ENCODE results near the gene ZFYVE28.

Gene ZFYVE28

DNA sequence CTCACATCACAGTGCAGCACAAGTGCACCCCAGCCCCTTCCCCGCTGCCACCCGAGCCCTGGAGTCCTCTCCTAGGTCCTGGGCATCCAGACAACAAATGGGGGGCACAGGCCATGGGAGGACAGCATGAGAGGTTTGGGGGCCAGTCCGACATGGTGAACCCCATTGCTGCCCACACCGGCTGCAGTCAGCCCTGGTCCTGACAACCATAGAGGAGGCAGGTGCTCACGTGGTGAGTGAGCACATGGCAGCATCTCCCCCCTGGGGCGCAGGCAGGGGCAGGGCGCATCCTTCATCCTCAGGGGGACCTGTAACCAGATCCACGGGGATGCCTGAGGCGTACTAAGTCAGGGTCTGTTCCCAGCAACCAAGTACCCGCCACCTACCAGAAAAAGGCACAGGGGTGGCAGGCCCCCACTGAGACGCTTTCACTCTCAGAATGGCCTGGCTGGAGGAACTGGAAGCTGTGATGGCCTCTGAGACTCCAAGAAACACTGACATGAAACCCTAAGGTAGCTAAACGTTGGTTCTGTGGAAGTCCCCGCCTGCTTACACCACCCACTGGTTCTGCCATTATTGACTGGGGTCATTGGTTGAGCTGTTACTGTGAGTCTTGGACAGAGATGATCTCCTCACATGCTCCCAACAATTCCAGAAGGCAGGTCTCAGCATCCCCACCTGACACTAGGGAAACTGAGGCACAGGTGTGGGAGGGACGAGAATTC lies 6.5 kb downstream of the ZFYVE28 start:
- DNase-seq (ENCODE audit: low read depth, low spot score), result no peak

DNA sequence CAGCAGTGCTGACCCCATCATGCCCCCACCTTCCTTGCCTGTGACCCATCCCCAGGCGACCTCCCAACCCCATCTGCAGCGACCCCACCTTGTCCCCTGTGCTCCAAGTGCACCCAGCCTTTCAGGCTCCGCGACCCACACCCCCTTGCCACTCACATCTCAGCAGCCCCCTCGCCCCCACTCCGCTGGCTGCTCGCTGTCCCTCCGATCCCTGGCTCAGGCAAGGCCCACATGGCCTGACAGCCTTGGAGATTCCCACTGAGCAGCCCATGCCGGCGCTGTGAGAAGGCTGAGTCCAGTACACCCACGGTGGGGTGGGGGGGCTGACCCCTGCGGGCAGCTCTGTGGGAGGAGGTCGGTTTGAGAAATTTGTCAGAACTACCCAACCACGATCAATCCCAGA lies 9.1 kb downstream of the ZFYVE28 start:
- no peak for DNase-seq (ENCODE audit: low read depth, low spot score)

DNA sequence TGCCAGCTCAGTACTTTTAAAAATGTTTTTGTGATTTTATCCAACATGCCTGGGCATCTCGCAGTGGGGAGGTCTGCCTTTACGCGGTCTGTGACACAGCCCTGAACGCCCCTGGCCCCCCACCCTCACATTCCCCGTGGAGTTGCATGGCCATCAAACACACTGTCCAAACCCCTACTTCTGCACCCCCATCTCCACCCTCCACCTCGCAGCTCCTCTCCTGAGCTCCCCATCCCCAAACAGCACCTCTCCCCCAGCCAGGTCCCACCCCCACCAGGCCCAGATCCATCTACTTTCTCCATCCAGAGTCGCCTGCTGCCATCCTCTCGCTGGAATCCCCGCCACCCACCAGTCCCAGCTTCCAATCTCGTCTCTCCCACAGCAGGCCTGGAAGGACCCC lies 9.5 kb downstream of the ZFYVE28 start:
- no peak for DNase-seq (ENCODE audit: low read depth, low spot score)

DNA sequence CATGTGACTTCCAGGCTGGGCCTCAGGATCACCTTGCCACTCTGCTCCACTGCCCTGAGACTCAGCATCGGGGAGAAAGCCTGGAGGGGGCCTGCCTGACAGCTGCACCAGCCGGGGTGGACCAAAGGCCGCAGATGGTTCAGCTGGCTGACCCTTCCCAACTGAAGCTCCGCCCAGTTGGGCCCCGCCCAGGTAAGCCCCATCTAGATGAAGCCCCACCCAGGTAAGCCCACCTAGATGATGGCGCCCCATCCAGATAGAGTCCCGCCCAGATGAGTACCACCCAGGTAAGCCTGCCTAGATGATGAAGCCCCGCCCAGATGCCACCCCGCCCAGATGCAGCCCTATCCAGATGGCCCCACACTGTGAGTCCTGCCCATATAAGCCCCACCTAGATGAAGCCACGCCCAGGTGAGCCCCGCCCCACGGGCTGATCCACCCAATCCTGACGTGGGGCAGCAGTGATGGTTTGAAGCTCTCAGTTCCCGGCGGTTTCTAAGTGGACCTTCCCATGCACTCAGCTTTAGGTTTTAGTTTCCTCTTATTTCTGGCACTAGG lies 10.0 kb downstream of the ZFYVE28 start:
- no peak for DNase-seq (ENCODE audit: low read depth, low spot score)

DNA sequence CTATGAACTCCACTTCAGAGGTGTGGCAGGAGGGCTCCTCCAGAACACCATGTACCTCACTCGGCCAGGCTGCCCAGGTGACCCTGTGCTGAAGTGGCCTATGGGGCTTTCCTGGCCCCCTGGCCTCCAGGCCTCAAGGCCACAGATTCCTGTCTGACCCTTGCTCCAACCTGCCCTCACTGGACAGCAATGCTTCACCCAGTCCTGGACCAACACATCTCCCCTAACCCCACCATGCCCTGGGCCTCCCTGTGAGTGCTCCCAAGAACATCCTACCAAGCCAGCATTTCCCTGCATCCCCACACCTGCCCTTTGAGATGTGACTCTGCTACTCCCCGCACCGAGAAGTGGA lies 10.5 kb downstream of the ZFYVE28 start:
- DNase-seq (ENCODE audit: low read depth, low spot score), result no peak

DNA sequence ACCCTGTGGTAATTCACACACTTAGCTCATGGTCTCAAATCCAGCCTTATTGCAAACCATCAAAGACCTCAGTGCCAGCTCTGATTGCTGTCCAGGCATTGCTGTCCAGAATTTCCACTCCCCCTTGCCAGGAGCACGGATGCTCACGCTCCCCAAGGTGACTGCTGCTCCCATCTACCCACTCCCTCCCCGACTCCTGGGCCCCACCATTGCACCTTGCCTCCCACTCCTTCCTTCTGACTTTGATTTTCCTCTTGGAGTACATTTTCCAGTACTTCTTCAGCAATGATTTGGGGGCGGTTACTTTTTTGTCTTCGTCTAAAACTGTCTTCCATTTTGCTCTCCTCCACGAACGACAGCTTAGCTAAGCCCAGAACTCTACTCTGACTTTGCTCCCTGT lies 11.5 kb downstream of the ZFYVE28 start:
- DNase-seq (ENCODE audit: low read depth, low spot score), result no peak

DNA sequence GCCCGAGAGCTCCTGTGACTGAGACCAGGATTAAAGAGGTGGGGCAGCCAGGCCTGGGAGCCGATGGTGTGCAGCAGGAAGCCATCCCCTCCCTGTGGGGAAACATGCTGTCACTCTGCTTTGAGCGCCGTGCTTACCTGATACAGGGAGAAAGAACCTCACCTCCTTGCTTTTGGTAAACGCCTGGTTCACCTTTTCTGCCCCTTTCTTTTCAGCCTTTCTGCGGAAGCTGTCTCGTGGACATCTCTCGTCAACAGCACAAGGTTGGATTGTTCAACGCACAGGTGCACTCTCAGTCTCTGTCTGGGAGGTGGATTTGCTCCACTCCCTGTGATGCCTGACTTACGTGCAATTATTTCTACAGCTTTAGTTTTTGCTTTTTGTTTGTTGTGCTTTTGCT lies 12.0 kb downstream of the ZFYVE28 start:
- no peak for DNase-seq (ENCODE audit: low read depth, low spot score)

DNA sequence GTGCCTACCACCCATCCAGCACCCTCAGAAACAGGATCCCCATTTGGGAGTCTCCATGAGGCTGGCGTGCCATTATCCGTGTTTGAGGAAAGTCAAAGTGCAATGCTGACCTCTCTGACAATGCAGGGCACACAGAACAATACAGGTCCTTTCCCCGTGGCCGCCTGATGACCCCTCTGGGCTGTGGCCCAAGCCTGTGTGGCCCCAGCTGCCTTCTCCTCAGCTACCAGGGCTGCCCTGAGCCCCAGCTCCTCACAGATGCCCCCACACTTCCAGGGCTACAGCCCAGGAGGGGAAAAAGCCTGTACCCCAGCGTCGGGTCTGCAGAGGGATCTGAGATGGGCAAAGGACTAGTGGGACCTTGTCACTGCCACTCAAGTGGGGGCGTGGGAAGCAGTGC lies 15.5 kb downstream of the ZFYVE28 start:
- DNase-seq (ENCODE audit: low read depth, low spot score), result no peak

DNA sequence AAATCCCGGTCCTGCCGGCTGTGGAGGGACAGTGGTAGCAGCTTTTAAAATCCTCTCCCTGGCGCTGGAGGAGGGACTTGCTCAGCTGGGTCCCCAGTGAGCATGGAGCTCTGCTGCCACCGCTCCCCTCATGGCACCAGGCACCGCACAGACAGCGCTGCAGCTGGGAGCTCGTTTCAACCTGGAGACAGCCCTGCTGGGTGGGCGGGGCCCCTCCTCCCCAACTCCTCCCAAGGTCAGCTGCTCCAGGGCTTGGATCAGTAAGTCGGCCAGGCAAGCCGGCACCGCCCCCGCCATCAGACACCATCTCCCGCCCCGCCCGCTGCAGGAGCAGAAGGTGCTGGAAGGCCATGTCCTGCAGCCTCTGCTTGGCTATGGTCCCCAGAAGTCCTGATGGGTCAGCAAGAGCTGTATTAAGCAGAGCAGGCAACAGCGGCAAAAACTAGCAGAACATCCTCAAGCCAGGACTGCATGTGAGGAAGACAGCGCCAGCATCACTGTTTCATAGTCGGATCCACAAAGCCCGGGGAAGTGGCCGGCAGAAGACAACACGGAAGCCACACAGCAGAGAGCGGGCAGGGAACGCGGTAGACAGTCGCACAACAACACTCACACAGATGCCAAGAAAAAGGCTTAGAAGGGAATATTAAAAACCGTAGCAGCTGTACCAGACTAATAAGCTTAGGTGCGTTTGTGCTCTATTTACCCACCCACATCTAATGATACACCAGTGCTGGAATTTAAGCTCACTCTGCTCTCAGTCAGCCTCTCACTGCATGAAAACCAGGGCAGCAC lies 16.2 kb downstream of the ZFYVE28 start:
- DNase-seq (ENCODE audit: low read depth, low spot score), result peak; percentile 85

DNA sequence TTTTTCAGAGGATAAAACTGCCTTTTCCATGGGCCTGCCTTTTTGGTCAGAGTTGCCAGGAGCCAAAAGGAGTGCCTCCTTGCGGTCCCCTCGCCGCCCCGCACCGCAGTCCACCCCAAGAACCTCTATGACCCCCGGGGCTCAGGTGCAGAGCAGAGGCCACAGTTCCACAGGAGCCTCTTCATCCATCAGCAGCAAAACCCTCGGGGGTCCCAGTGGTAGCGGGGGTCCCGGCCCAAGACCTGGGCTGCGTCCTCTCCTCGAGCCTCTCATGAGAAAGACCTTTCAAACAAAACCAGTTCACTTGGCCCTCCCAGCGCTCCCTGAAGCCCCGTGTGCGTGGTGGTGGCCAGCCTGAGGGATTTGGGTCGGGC lies 16.8 kb downstream of the ZFYVE28 start:
- DNase-seq (ENCODE audit: low read depth, low spot score), result no peak

DNA sequence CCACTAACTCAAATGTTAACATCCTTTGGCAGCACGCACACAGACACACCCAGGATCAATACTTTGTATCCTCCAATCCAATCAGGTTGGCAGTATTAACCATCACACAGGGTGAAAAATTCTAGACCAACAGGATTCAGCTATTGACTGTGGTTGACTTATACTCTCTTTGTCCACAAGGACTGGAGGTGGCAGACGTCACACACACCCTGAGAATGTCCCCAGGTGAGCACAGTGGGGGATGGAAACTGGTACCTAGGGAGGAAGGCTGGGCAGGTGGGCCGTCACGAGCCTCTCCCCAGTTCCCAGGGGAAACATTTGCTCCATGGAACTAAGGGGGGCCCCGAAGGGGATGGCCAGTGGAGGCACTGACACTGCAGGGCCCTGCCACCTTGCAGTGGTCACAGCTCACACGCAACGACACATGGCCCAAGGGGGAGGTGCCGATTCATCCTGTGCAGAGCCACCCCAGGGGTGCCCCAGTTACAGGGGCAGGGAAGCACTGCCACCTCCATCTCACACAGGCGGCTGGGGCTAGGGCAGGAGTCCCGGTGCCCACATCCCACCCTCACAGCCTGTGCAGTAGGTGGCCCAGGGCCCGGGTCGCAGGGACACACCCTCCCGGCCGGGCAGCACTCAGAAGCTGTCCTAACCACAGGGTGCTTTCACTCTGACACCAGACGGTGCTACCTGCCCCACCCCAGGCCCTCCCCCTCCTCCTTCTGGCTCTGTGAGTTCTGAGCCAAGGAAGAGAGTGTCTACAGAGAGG lies 17.4 kb downstream of the ZFYVE28 start:
- DNase-seq (ENCODE audit: low read depth, low spot score), result no peak

DNA sequence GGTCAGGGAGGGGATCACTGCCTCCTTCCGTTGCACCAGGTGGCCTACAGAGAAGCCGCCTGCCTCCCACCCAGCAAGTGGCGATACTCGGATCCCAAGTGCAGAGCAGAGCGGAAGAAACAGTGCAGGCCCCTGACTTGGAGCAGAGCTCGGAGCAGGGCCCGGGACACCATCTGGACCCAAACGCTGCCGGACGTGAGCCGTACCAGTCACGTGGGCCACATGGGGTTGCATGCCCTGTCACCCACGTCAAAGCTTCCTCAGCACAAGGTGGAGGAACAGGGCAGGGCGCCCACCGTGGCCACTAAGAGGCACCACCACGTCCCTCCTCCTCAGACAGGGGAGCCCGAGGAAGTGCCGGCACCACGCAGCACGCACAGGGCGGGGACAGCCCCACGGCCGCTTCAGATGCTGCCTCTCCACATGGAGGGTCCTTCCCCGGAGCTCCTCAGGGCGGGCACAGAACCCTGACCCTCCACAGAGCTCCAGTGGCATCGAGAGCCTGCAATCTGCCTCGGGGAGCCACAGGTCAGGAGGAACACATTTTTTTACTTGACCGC lies 18.7 kb downstream of the ZFYVE28 start:
- DNase-seq (ENCODE audit: low read depth, low spot score), result no peak

DNA sequence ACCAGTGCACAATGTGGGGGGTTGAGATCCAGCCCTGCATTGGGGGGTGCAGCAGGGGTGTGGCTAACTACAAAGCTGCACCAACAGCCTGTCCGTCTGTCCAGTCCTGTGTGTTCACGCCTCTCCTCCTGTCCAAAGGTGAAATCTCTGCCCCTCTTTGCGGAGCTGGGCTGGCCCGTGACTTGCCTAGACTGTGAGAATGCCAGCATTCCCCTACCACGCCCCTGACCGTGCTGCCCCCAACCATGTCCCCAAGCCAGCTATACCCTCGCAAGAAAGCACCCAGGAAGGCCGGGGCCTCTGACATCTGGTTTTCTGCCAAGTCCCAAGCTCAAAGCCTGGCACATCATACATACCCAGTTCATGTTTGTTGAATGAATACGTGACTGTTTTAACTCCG lies 19.2 kb downstream of the ZFYVE28 start:
- no peak for DNase-seq (ENCODE audit: low read depth, low spot score)

DNA sequence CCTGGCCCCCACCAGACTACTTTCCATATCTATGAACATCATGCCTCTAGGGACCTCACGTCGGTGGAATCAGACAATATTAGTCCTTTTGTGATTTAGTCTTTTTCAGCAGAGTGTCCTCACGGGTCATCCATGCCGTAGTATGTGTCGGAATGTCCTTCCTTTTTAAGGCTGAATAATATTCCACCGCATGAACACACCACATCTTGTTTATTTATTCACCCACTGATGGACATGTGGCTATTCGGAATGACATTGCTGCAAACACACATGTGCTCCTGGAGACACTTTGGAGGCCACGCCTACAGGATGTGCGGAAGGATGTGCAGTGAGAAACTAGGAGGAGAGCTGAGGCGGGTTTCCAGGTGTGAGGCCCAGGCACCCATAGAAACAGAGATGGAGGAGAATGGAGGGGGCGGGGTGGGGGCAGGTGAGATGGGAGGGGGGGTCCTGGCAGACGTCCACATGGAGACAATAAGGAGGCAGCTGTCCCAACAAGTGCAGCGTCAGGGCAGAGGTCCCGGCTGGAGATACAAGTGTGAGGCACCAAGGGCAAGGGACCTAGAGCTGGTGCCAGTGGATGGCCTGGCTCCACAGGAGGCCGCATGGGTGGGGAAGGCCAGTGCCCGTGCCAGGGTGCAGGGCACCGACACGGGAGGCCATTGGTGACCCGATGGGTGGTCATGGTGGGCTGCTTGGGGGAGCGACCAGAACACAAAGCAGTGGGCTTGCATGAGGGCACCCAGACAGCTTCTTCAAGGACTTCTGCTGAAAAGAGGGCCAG lies 20.7 kb downstream of the ZFYVE28 start:
- no peak for DNase-seq (ENCODE audit: low read depth, low spot score)

DNA sequence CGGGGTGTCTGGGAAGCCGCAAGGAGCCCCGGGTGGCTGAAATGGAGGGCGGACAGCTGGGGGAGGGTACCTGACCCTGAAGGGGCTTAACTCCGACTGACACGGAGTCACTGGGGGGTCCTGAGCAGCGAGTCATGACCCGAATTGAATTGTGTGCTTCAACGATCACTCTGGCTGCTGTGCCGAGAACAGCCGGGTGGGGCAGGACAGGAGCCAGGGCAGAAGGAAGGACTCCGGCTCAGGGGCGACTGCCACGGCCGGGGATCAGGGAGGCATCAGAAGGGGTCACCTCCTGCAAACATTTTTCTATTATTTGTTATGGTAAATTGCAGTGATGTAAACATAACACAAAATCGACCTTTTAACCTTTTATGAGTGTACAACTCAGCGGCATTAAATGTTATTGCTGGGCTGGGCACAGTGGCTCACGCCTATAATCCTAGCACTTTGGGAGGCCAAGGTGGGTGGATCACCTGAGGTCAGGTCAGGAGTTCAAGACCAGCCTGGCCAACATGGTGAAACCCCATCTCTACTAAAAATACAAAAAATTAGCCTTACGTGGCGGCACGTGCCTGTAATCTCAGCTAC lies 21.6 kb downstream of the ZFYVE28 start:
- DNase-seq (ENCODE audit: low read depth, low spot score), result no peak

DNA sequence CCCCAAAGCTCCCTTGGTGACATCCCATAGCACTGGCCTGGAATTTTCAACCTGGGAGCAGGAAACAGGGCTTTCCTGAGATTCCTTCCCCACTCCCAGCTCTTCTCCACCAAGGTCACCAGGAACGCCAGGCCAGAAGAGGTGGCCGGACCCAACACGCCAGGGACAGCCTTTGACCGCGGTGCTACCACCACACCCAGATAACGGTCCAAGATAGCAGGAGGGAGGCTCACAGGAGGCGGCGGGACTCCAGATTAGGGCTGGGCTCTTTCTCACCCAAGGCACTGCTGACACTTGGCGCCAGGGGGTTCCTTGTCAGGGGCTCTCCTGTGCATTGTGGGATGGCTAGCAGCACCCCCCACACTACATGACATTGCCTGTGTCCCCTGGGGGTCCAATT lies 22.9 kb downstream of the ZFYVE28 start:
- no peak for DNase-seq (ENCODE audit: low read depth, low spot score)

DNA sequence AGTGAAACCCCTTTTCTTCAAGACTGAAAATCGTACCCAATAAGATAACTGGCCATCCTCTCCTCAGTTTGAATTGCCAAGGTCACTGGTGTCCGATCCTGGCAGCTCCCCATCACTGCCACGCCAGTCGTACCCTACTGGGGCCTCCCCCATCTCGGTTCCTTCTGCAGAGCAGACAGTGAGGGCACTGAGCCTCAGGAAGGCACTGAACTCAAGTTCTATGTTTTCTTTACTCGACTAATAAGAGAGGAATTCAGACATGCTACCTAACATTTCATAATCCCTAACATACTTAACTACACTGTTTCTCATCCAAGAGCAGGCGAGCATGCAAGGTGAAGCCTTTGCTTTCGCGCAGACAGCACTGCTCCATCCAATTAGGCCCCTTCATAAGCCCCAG lies 23.4 kb downstream of the ZFYVE28 start:
- DNase-seq (ENCODE audit: low read depth, low spot score), result no peak

DNA sequence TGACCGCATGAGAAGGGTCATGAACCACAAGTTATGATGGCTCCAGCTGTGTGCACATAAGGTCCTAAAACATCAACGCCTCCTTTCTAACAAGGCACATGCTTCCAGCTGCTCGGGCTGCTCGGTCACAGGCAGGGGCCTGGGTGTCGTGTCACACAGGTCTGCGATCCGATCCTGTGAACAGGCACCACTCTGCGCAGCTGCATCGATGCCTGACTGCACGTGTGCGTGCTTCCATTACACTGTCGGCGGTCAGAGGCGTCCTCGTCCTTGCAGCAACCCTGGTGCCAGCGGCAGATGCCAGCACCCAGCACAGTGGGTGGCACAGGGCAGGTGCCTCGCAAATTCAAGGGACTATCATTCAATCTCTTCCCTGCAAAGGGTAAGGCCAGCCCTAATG lies 23.9 kb downstream of the ZFYVE28 start:
- no peak for DNase-seq (ENCODE audit: low read depth, low spot score)

DNA sequence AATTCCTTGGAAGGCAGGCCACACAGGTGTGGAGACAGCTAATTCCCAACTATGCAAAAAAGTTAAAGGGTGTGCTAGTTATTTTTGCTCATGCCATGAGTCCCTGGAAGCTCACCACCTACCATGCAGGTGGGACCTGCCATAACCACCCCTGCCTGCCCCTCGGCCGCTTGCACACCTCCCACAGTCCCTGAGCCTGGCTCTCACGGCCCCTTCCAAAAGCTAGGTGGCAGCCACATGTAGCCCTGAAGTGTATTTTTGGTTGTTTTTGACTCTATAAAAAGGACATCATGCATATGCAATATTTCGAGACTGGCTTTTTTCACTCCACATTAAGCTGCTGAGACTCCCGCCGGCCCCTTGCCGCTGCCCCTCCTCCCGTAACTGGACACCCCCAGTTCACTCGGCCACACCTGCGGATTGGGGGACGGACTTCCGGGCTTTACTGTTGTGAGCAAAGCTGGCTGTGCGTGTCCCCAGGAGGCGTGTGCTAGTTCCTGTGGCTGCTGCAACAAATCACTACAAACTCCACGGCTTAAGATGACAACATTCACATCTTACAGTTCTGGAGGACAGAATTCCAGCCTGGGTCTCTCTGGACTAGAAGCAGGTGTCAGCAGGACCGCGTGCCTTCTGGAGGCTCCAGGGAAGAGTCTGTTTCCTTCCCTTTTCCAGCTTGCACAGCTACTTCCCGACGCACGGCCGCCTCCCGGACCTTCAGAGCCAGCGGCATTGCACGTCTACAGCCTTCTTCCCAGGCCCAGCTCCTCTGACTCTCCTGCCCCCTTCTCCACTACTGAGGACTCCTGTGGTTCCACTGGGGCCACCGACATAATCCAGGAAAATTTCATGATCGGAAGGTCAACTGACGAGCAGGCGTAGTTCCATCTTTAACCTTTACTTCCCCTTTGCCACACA lies 24.8 kb downstream of the ZFYVE28 start:
- DNase-seq (ENCODE audit: low read depth, low spot score), result no peak

Data from iPS DF 19.7 (cell line).